Stimulated activated CD8-positive, alpha-beta memory T cell treated with anti-CD3 and anti-CD28 coated beads, Interleukin-12 subunit alpha, Interleukin-12 subunit beta, amount 100 ng/mL, for 1 hour (primary cell): ENCODE results near the gene MRE11.
A peak's percentile ranks its signal among the peaks of the same experiment; 100 is the strongest.

Experiments used
- DNase-seq: peaks from one replicate; pipeline ENCODE4 v3.0.0-alpha.2; 2020; ENCODE audit warnings: low read depth

Gene MRE11

DNA sequence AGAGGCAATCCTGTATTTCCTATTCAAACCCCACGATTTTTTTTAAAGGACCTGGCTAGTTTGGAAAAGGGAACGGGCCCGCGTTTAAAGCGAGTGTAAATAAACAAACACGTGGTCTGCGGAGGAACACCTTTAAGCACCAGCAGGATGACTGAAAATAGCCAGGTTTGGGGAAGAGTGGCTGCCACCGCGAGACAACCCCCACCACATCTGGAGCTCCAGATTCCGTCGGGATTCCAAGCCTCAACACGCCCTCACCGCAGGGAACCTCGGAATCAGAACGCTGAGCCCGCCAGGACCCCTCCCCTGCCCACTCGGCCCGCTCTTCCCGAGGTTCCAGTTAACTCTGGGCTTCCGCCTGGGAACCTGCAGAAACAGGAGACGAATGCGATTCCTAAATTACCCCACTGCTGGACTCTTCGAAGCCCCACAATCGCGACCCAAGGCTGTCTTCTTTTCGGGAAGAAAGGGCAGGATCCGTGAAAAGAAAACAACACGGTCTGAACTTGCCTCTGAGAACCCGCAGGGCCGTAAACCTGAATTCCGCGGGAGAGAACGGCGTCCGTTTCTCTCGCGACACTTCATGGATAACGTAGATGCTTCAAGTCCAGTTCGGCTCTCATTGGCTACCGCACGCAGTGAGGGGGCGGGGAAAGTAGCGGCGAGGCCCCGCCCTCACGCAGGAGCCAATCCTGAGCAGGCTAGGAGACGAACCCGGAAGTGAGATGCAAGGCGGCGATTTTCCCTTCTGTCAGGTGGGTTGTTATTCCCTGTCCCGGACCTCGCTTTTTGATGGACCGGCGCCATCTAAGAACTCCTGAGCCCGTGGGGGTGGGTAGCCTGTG, at the start of gene MRE11, which contains the start of gene ANKRD49:
Gene MRE11 (minus strand): TSS at position 564 of the 845 bp plus-strand sequence. CDS start 1,043 bp downstream, outside the sequence.
Gene ANKRD49 (plus strand): TSS at position 704 of the 845 bp plus-strand sequence. CDS start 2,710 bp downstream, outside the sequence.
- peak; percentile 91 for DNase-seq

DNA sequence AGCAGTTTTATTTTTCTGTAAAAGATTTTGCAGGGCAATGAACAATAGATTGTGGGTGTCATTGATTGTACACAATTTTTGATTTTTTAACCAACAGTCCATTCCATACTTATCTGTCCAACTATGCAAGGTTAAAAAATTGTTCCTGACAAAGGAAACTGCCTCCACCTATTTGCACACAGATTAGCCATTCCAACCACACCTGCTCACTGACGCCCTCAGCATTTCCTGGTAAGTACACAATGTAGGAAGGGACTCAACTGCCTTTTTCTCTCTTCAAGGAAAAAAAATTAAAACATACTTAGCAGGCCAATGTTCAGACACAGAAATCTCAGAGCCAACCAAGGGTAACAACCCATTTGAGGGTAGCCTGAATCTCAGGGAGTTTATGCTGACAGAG, 45.8 kb upstream of the MRE11 start:
- DNase-seq, result no peak

DNA sequence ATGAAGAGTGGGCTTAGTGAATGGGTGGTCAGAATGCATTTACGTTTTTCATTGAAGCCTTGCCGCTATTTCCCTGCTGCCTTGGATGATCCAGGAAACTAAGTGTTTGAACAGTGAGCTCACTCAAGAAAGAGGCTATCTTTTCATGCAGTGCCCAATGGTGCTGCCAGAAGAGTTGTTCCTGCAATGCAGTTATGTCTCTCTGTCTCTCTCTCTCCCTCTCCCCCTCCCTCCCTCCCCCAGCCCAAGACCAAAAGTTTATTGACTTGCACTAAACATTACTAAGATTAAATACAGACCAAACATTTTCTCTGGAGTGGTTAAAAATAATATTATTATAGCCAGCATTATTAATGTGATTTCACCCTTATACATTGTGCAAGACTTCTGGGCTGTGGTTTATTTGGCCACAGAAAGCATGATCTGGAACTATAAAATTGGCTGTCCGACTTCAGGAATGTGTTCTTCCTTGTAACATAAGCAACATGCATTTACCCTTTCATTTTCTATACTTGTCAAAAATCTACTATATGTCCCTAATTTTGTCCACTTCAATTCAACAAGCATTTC, 43.5 kb upstream of the MRE11 start:
- DNase-seq, result no peak

DNA sequence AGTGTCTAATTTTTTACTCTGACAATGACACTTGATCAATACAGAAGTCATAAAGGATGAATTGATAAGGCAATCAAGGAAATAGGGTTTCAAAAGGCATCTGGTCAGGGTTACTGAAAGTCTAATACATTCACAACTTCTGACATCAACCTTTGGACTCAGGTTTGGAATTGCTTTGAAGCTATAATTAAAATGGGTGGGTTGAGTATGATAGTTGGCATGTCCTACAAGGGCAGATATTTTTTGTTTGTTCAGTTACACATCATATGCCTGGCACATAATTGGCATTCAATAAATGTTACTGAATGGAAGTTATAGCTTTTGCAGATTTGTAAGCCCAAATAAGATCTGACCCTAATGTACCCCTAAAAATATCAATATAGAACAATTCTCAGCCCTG, 42.7 kb upstream of the MRE11 start:
- DNase-seq, result no peak

DNA sequence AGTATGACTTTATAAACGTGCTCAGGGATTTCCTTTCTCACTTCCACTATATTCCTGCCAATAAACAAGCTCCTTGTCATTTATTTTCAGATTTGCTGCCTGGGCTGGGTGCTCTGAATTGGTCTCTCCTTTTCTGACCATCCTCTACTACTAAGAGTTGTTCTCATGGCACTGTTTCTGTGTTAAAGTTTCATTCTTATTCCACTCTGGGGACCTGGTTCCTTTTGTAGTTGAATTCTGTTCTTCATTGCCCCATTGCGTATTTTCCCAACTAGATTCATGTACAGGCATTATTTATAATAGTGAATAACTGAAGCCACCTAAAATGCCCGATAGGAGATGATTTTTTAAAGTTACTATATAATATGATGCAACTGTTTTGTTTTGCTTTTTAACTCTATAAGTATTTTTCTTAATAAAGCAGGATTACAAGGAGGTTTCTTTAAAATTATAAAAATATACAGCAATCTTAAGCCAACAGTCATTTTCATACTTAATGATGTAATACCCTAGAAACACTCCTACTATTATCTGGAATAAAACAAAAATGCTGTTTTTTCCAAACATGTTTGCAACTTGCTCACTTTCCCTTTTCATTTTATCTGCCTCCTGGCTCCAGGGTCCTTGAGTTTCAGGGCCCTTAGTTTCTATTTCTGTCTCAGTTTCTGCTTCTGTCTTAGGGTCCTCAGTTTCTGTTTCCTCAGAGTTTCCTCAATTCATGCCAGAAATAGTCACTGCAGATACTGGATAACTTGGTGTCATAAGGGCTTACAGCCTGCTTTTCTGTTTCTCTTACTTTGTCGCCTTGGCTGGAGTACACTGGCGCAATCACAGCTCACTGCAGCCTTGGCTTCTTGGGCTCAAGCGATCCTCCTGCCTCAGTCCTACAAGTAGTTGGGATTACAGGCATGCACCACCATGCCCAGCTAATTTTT, 40.3 kb upstream of the MRE11 start:
- no peak for DNase-seq

DNA sequence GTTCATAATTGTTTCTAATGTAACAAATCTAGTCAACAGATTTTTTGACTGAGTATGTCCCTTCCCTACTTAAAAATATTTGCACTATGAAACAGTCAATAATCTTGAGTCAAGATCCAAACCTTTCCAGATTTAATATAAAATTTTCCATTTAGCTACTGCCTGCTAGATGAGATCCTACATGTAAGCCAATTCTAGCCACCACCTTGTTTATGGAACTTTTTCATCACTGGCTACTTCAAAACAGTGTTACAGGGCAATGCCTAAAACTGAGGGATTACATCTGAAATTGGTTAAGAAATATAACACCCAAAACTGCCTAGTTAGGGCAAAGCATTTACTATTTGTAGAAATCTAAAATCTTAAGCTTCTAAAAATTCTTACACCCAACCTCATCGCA, 39.6 kb upstream of the MRE11 start:
- no peak for DNase-seq

DNA sequence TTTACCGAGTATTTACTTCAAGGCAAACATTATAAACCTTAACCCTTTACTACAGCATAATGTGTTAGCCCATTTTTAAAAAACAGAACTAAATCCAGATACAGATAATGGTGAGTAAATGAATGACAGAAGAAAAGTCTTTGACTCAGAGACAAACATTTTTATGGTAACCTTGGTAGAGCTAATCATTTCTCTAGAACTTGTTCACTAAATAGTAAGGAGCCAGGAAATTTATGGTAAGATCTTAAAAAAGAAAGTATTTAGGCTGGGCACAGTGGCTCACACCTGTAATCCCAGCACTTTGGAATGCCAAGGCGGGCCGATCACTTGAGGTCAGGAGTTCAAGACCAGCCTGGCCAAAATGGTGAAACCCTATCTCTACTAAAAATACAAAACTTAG, 38.6 kb upstream of the MRE11 start:
- no peak for DNase-seq

DNA sequence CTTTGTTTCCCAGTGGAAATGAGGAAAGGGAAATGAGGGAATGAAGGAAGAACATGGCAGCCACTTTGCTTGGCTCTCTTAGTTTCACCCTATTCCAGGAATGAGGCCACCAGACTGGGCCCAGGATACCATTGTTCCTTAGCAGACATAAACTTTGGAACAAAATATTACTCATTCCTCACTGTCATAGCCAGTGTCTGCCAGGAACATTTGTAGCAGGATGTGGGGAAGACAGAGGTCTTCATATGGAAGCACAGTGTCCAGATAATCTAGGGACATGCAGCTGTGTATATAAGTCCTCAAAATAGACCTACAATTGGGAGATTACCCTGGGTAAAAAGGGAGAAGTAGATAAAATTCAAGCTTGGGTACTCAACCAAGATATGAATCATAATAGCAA, 34.9 kb upstream of the MRE11 start:
- no peak for DNase-seq

DNA sequence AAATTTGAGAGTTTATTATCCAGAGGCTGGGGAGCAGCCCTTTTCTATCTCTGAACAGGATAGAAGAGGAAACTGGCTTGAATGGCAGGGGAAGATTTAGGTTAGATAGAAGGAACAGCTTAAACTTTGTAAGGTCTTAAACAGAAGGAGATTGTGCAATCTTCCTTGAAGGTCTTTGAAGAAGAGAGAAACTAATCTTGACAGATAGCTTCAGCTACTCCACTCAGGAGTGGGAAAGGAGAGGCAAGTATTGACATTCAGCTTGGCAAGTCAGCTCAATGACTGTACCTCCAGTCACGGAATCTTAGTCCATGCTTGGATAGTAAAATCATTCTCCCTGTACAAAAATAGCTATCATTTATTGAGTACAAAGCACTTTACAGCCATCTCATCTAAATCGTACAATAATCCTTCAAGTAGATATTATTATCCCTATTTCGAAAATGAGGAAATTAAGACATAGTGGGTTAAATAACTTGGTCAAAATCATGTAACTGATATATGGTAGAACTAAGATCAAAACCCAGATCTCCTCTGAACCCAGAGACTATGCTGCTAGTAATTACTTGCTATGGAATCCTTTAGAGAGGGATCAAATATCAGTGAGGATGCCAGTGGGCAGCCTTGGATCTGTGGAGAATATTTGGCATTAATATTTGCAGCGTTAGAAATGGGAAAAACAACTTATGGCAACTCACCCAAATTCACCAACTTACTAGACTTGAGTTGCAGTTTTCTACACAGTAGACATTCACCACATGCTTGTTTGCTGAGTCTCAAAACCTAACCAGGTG, 33.2 kb upstream of the MRE11 start:
- DNase-seq, result no peak

DNA sequence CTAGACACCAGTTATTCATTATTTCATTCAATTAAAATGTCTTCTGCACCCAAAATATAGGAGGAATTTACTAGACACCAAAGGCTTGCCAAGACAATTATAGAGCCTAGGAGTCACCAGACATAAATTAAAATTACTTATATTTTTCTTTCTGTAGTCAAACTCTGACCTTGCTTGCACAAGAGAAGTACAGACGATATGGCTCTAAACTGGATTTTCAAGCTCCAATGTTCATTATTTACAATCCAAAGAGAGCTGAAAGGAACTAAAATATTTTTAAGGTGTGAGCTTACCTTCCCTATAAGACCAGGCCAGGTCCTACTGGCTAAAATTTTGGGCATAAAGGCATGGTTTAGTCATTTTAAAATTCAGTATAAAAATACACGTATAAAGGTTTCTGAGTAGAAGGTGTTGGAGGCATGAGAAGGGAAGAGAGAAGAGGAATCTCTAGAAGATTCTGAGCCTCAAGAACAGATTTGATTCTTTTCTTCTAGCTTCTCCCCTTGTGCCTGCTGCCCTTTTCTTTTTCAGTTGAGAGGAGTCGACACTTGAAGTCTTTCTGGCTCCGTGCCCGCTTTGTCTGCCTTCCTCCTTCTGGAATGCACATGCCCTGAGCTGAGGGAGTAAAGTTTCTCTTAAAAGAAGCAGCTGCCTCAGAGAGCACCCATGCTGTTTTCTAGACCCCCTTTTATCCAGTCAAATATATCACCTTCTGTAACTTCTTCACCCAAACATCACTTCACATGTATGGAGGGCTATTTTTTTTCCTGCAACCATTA, 32.1 kb upstream of the MRE11 start:
- DNase-seq, result no peak

DNA sequence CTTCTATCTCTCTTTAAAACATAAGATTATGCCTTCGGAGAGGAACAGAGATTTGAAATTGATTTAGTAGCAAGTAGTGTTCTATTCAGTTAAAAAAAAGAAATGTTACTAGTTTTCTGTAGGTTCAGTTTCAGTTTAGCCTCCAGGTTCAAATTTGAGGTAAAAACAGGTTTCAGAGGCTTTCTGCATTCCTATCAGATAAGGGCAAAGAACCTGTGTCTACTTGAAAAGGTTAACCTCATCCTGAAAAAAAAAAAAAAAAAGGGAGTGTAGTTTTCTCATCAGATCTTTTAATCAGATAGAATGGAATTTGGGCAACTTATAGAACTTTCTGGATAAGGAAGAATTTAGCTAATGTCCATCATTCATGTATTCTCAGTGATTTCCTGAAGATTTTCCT, 30.7 kb upstream of the MRE11 start:
- DNase-seq, result no peak

DNA sequence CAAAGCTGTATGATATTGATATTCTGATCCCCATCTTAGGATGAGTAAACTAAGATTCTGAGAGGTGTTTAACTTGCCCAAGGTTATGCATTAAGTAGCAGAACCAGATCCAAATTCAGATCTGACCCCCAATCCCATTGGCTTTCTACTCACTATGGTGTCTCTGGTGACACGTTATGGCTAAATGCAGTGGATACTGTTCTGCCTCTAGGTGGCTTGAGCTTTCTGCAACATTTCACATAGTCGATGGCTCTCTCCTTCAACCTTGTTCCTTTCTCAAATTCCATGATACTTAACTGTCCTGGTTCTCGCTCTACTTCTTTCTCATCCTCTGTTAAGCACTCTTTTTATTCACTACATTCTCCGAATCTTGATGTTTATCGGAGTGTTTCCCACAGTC, 28.0 kb upstream of the MRE11 start:
- DNase-seq, result no peak

DNA sequence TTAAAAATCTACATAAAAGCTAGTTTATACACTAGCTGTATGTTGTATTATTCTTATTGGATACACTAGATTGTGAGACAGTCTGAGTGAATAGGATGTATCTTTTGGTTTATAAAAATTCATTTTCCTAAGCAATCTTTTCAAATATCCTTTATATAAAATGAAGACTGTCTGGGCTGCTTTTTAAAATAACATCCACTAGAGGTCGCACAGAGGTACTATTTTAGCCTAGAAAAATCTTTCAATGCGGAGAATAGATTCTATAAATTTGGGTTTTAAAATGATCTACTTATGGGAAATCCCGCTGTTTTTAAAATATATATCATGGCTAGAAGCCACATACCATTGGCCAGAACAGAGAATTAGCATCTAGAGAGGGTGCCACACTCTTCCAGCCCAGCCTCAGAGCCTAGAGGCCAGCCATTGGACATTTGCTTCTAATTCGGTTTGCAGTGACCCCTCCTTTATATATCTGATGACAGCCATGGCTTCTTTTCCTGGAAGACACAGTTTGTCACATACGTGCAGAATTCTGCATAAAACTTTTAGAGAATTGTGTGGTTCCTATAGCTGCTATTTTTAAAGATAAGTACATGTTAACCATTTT, 25.9 kb upstream of the MRE11 start:
- no peak for DNase-seq

DNA sequence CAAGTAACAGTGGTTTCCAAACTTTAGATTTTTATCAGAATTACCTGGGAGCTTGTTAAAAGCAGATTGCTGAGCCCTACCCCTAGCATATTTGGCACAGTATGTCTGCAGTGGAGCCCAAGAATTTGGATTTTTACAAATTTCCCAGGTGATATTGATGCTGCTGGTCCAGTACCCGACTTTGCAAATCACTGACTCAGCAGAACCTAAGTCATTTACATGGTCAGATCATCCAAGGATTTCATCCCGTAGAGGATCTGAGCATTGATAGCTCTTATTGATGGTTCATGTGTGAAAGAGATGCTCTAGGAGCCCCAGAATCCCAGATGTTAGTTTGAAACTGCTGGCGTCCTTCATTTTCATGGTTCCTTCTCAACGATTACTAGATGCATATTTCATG, 24.7 kb upstream of the MRE11 start:
- no peak for DNase-seq

DNA sequence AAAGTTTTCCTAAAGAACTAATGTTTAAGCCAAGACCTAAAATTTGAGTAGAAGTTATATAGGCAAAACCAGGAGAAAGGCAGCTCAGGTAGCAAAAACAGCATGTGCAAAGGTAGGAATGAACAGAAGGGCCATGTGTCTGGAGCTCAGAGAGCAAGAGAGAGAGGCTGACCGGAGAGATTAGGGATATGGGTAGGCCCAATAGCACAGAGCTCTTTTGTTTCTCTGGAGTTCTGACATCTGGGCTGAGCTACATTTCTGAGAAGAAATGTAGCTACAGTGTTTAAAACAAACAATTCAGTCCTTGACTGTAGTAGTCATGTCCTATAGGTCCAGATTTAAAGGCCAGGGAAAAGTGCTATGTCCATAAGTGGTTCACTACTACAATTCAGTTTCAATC, 23.1 kb upstream of the MRE11 start:
- DNase-seq, result no peak

DNA sequence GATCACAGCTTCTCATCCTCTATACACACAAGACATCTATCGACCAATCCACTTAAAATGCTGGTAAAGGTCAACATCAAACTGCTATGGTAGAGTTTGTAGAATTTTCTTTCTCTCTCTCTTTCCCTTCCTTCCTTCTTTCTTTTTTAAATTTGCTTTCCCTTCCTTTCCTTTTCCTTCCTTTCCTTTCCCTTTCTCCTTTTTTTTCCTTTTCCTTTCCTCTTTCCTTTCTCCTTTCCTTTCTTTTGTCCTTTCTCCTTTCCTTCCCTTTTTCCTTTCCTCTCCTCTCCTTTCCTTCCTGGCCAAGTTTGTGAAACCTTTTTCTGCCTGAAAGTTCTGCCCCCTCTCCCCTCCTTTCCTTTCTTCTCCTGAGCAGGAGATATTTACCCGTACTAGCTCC, 21.8 kb upstream of the MRE11 start:
- no peak for DNase-seq

DNA sequence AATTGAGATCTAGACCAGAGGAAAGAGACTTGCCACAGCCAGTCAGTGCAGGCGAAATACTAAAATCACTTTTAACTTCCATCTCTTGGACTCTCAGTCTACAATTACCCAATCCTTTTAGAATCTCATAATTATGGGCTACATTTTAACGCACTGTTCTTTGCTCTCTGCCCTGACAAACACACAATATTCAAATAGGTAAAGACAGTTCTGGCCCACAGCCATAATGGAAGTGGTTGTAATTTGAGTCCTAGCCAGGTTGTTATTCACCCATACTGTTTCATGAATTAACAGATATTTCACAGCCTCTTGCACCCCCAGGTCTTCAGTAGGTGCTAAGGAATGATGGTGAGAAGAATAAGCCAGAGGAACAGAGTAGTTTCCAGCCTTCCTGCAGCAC, 19.4 kb upstream of the MRE11 start:
- DNase-seq, result no peak

DNA sequence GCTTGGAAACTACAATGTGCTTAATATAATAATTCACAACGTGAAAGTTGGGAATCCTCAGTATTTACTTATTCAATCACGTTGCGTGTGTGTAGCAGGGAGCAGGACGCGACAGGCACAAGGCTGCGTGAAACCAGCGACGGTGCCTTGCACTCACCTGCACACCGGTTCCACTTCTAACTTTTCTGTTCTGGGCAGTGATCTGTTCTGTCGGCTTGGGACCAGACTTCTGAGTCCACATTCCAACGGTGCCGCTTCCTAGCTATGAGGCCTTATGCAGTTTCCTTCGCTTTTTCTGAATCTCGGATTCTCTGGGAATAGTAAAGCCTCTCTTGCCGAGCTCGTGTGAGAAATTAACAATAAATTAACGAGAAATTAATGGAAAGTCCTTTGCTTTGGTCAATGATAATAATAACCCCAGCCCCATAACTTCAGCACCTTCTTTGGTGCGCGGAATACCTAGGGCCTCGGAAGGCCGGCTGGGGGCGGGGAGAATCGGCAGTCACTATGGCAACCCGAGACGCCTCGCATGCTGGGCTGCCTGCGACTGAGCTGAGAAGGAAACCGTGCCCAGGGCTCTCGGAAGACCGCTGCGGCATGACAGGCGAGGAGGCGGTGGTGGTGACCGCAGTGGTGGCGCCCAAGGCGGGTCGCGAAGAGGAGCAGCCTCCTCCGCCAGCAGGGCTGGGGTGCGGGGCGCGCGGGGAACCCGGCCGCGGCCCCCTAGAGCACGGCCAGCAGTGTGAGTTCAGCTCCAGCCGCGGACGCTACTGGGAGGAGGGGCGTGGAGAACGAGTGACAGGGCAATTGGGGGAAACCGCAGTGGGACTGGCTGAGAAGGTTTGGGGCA, 18.5 kb upstream of the MRE11 start, which contains the start of gene C11orf97:
Gene C11orf97 (plus strand): TSS at position 530 of the 850 bp plus-strand sequence. CDS start 68 bp downstream, at position 598.
- DNase-seq, result peak; percentile 27

DNA sequence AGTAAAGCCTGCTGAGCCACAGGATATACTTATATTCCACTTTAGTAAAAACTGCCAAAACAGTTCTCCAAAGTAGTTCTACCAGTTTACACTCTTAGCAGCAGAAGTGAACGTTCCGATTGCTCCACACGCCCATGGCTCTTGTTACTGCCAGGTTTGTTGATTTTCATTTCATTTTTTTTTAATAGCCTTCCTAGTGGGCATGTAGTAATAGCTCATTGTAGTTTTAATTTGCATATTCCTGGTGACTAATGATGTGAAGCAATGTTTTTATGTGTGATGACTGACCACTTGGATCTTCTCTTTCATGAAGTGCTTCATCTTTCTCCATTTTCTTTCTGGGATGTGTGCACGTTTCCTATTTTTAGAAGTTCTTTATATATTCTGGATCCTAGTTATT, 13.8 kb upstream of the MRE11 start:
- DNase-seq, result no peak
